Tibial artery (tissue), 4 donors: Measurements from ENCODE around the gene FNBP1.

Experiments
- DNase-seq, 2 donors: peaks; one replicate each; pipeline ENCODE4 v3.0.0-alpha.2; 2019
- H3K27ac ChIP-seq, 2 donors: fragments of 200-600 bp; sonication (generic) in 1 of 2; 1 replicate in 1 of 2; 2 replicates in 1 of 2; pipeline ENCODE4 v1.5.1; 2018 to 2019; ENCODE audit warnings: mild to moderate bottlenecking in 1 of 2
- H3K27me3 ChIP-seq, 2 donors: fragments of 200-600 bp; sonication (generic) in 1 of 2; one replicate each; pipeline versions ENCODE4 v1.5.1 to v1.6.0; 2016 to 2019
- H3K36me3 ChIP-seq, 3 donors: fragments of 200-600 bp; sonication (generic) in 2 of 3; one replicate each; pipeline ENCODE4 v1.5.1; 2016 to 2019; ENCODE audit warnings: mild to moderate bottlenecking in 2 of 3
- H3K4me1 ChIP-seq, 4 donors: fragments of 200-600 bp; sonication (generic) in 2 of 4; 1 replicate in 3 of 4; 2 replicates in 1 of 4; pipeline ENCODE4 v1.5.1; 2016 to 2019
- H3K4me3 ChIP-seq, 2 donors: fragments of 200-600 bp; sonication (generic) in 1 of 2; 1 replicate in 1 of 2; 2 replicates in 1 of 2; pipeline ENCODE4 v1.5.1; 2018 to 2019; ENCODE audit warnings: mild to moderate bottlenecking in 2 of 2
- H3K9me3 ChIP-seq, 3 donors: fragments of 200-600 bp; sonication (generic) in 1 of 3; one replicate each; pipeline ENCODE4 v1.5.1; 2016 to 2019
- intact Hi-C: fragments of 100-400 bp; cut with DNase I; formaldehyde crosslinking; loops from one replicate; pipeline ENCODE4 v1.15.0; 2023; ENCODE audit warnings: low total_unique reads
- TF ChIP-seq, protein P1 (sequence below), 2 experiments: fragments of 200-600 bp in 1 of 2; fragments of 450-650 bp in 1 of 2; IDR thresholded peaks; one replicate each; pipeline ENCODE4 v1.5.1; 2017 to 2019; ENCODE audit warnings: antibody characterized with exemption in 2 of 2, mild to moderate bottlenecking in 1 of 2, moderate library complexity in 1 of 2

FNBP1 gene

GRCh38 chr9:130042885-130043653 lies at the start of gene FNBP1:
TSS of gene FNBP1 (minus strand) at chr9:130043189. CDS start at chr9:130042975, 214 bp downstream.
- TF ChIP-seq, protein P1, sequence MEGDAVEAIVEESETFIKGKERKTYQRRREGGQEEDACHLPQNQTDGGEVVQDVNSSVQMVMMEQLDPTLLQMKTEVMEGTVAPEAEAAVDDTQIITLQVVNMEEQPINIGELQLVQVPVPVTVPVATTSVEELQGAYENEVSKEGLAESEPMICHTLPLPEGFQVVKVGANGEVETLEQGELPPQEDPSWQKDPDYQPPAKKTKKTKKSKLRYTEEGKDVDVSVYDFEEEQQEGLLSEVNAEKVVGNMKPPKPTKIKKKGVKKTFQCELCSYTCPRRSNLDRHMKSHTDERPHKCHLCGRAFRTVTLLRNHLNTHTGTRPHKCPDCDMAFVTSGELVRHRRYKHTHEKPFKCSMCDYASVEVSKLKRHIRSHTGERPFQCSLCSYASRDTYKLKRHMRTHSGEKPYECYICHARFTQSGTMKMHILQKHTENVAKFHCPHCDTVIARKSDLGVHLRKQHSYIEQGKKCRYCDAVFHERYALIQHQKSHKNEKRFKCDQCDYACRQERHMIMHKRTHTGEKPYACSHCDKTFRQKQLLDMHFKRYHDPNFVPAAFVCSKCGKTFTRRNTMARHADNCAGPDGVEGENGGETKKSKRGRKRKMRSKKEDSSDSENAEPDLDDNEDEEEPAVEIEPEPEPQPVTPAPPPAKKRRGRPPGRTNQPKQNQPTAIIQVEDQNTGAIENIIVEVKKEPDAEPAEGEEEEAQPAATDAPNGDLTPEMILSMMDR (IDR thresholded peaks at IDR 0.05): no peak
- Histone ChIP-seq H3K4me1 (peaks cover 0 to 43% (median 29%) of the 10 kb centered on the region in 4 donors), H3K4me3 (peak within 1 kb of the TSS; percentile 72 to 98), H3K36me3 (peaks cover 0 to 5% (median 0%) of the 10 kb centered on the region in 3 donors), H3K27me3 (no peaks in the 10 kb centered on the region), H3K9me3 (no peaks in the 10 kb centered on the region), H3K27ac (peak within 1 kb of the TSS; percentile 83 to 96)
- DNase-seq: peak; percentile 77 to 89
- intact Hi-C loops: loop anchor here (2.0 to 5.0 kb wide), 2 partner anchors 158 to 206 kb away; partner anchors contain the start of genes C9orf78 and USP20

GRCh38 chr9:130090915-130091314 lies 47.9 kb upstream of the FNBP1 start:
- no peak overlapping the region for H3K27ac ChIP-seq
- H3K4me3 ChIP-seq: no peak overlapping the region
- TF ChIP-seq, protein P1 (IDR thresholded peaks at IDR 0.05): no peak
- intact Hi-C loops: no loop called here
- H3K27me3 ChIP-seq: no peaks in the 10 kb centered on the region
- no peak for DNase-seq
- peaks cover 21 to 81% (median 79%) of the 10 kb centered on the region in 3 donors for H3K36me3 ChIP-seq
- H3K4me1 ChIP-seq: no peaks in the 10 kb centered on the region
- H3K9me3 ChIP-seq: no peaks in the 10 kb centered on the region

GRCh38 chr9:130089141-130089540 lies 46.2 kb upstream of the FNBP1 start:
- Histone ChIP-seq H3K9me3 (no peaks in the 10 kb centered on the region), H3K36me3 (peaks cover 26 to 78% (median 77%) of the 10 kb centered on the region in 3 donors), H3K27ac (no peak overlapping the region), H3K27me3 (no peaks in the 10 kb centered on the region), H3K4me1 (no peaks in the 10 kb centered on the region), H3K4me3 (no peak overlapping the region)
- peak in 1 of 2 donors; percentile 42 for DNase-seq
- intact Hi-C loops: no loop called here
- TF ChIP-seq, protein P1 (IDR thresholded peaks at IDR 0.05): no peak

GRCh38 chr9:130088051-130088450 lies 45.1 kb upstream of the FNBP1 start:
- no peaks in the 10 kb centered on the region for H3K9me3 ChIP-seq
- no peak overlapping the region for H3K4me3 ChIP-seq
- H3K27ac ChIP-seq: no peak overlapping the region
- DNase-seq: no peak
- no peaks in the 10 kb centered on the region for H3K27me3 ChIP-seq
- no peaks in the 10 kb centered on the region for H3K4me1 ChIP-seq
- intact Hi-C loops: no loop called here
- peaks cover 34 to 80% (median 74%) of the 10 kb centered on the region in 3 donors for H3K36me3 ChIP-seq
- TF ChIP-seq, protein P1 (IDR thresholded peaks at IDR 0.05): no peak

DNA sequence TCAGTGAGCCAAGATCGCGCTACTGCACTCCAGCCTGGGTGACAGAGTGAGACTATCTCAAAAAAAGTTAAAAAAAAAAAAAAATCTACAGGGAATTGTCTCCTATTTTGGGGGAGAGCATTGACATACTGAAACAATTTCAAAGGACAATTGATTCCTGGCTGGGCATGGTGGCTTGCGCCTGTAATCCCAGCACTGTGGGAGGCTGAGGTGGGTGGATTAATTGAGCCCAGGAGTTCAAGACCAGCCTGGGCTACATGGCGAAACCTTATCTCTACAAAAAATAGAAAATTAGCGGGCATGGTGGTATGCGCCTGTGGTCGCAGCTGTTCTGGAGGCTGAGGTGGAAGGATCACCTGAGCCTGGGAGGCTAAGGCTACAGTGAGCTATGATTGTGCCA lies 41.3 kb upstream of the FNBP1 start:
- no peak for DNase-seq
- Histone ChIP-seq H3K27me3 (no peaks in the 10 kb centered on the region), H3K4me3 (no peak overlapping the region), H3K4me1 (no peaks in the 10 kb centered on the region), H3K27ac (no peak overlapping the region), H3K9me3 (no peaks in the 10 kb centered on the region), H3K36me3 (peaks cover 30 to 85% (median 78%) of the 10 kb centered on the region in 3 donors)
- intact Hi-C loops: no loop called here
- TF ChIP-seq, protein P1 (IDR thresholded peaks at IDR 0.05): no peak
